Neuronal stem cell (in vitro differentiated cells): ENCODE results near the gene DTX3.

Source experiments
- DNase-seq: peaks from one replicate; pipeline ENCODE4 v3.0.0-alpha.2; 2013; ENCODE audit warnings: low spot score
- H2AFZ ChIP-seq: one replicate; pipeline ENCODE4 v1.6.1; 2013; ENCODE audit warnings: mild to moderate bottlenecking, low read length, inconsistent platforms
- H2AK5ac ChIP-seq: 2 replicates; pipeline ENCODE4 v1.6.1; 2013; ENCODE audit warnings: low read depth, mild to moderate bottlenecking, inconsistent platforms, low read length, moderate library complexity, mixed read lengths
- H2BK120ac ChIP-seq: 2 replicates; pipeline ENCODE4 v1.6.1; 2013; ENCODE audit warnings: low read depth, mild to moderate bottlenecking, inconsistent platforms, low read length, moderate library complexity, mixed read lengths
- H2BK12ac ChIP-seq: one replicate; pipeline ENCODE4 v1.6.1; 2013; ENCODE audit warnings: low read length, inconsistent platforms
- H2BK15ac ChIP-seq: 2 replicates; pipeline ENCODE4 v1.6.1; 2013; ENCODE audit warnings: mild to moderate bottlenecking, low read length, inconsistent platforms, mixed read lengths
- H2BK5ac ChIP-seq: one replicate; pipeline ENCODE4 v1.6.1; 2013; ENCODE audit warnings: inconsistent platforms, mild to moderate bottlenecking, low read length, moderate library complexity
- H3K14ac ChIP-seq: one replicate; pipeline ENCODE4 v1.6.1; 2013; ENCODE audit warnings: low read length, inconsistent platforms
- H3K18ac ChIP-seq: 2 replicates; pipeline ENCODE4 v1.6.1; 2013; ENCODE audit warnings: low read length, inconsistent platforms
- H3K23ac ChIP-seq: 2 replicates; pipeline ENCODE4 v1.6.1; 2013; ENCODE audit warnings: low read depth, mild to moderate bottlenecking, mixed read lengths, low read length, inconsistent platforms; ENCODE audit not compliant: poor library complexity
- H3K27ac ChIP-seq: replicated peaks from 3 replicates; pipeline ENCODE4 v1.5.1; 2013; ENCODE audit warnings: low read length, inconsistent platforms
- H3K27me3 ChIP-seq, 3 experiments: 2 replicates each; pipeline ENCODE4 v1.6.1; 2013; ENCODE audit warnings: low read length in 3 of 3, mild to moderate bottlenecking in 2 of 3, inconsistent platforms in 1 of 3, low read depth in 1 of 3, mixed read lengths in 1 of 3, moderate library complexity in 1 of 3; ENCODE audit not compliant: control insufficient read depth in 3 of 3, insufficient read depth in 3 of 3
- H3K36me3 ChIP-seq, 2 donors: replicated peaks in 1 of 2; 2 replicates each; pipeline ENCODE4 v1.6.1; 2013; ENCODE audit warnings: low read length in 2 of 2; ENCODE audit not compliant: control insufficient read depth in 2 of 2, insufficient read depth in 2 of 2
- H3K4ac ChIP-seq: 2 replicates; pipeline ENCODE4 v1.6.1; 2013; ENCODE audit warnings: inconsistent platforms, mild to moderate bottlenecking, low read length, moderate library complexity
- H3K4me1 ChIP-seq, 2 donors: 1 replicate in 1 of 2; 2 replicates in 1 of 2; pipeline ENCODE4 v1.6.1; 2013; ENCODE audit warnings: low read length in 2 of 2, low read depth in 1 of 2; ENCODE audit not compliant: control insufficient read depth in 2 of 2, insufficient read depth in 1 of 2
- H3K4me2 ChIP-seq: one replicate; pipeline ENCODE4 v1.6.1; 2013; ENCODE audit warnings: mild to moderate bottlenecking, low read length, inconsistent platforms; ENCODE audit not compliant: insufficient read depth, poor library complexity, severe bottlenecking
- H3K4me3 ChIP-seq, 2 donors: 2 replicates each; pipeline ENCODE4 v1.5.1; 2013; ENCODE audit warnings: low read length in 2 of 2, mild to moderate bottlenecking in 2 of 2, inconsistent platforms in 1 of 2, moderate library complexity in 1 of 2
- H3K79me1 ChIP-seq: one replicate; pipeline ENCODE4 v1.6.1; 2013; ENCODE audit warnings: low read depth, mild to moderate bottlenecking, inconsistent platforms, low read length, moderate library complexity
- H3K9ac ChIP-seq: one replicate; pipeline ENCODE4 v1.6.1; 2013; ENCODE audit warnings: mild to moderate bottlenecking, low read depth, low read length, inconsistent platforms; ENCODE audit not compliant: poor library complexity
- H3K9me3 ChIP-seq, 2 donors: replicated peaks in 1 of 2; 2 replicates each; pipeline versions ENCODE3 to v1.6.1; 2013; ENCODE audit warnings: low read length in 2 of 2, mild to moderate bottlenecking in 2 of 2, inconsistent platforms in 1 of 2, low read depth in 1 of 2, mixed read lengths in 1 of 2, moderate library complexity in 1 of 2; ENCODE audit not compliant: control insufficient read depth in 2 of 2, insufficient read depth in 1 of 2
- H4K8ac ChIP-seq: one replicate; pipeline ENCODE4 v1.6.1; 2013; ENCODE audit warnings: low read depth, mild to moderate bottlenecking, inconsistent platforms, low read length, moderate library complexity
- H4K91ac ChIP-seq: one replicate; pipeline ENCODE4 v1.6.1; 2013; ENCODE audit warnings: low read length, low read depth, mild to moderate bottlenecking, inconsistent platforms; ENCODE audit not compliant: poor library complexity
- WGBS, 2 donors: extraction: QIAGEN DNeasy Blood & Tissue Kit; methylation state at CpG; one replicate each; pipeline ENCODE4 v1.1.7; 2013; ENCODE audit warnings: missing lambda C conversion rate in 2 of 2, mixed read lengths in 1 of 2; ENCODE audit not compliant: insufficient read length in 2 of 2, insufficient replicate concordance in 1 of 2; ENCODE audit errors: extremely low coverage in 2 of 2; 5-methylcytosine and 5-hydroxymethylcytosine counted together

Gene DTX3

GRCh38 chr12:57625261-57626032, 20.8 kb downstream of the DTX3 start:
- Histone ChIP-seq H2BK15ac (no peak overlapping the region), H3K27ac (no peak overlapping the region), H2BK12ac (no peak overlapping the region), H3K14ac (no peak overlapping the region), H3K18ac (no peak overlapping the region), H3K36me3 (peaks cover 0 to 58% of the 10 kb centered on the region in 2 donors), H3K9me3 (peaks cover 0 to 3% of the 10 kb centered on the region in 2 donors), H3K4me1 (peaks cover 1 to 13% of the 10 kb centered on the region in 2 donors), H2BK120ac (no peak overlapping the region), H2AK5ac (peak overlapping the region; percentile 16), H3K27me3 (peaks cover 0 to 96% (median 45%) of the 10 kb centered on the region in 3 experiments), H3K9ac (peak overlapping the region; percentile 14), H3K23ac (no peak overlapping the region), H4K8ac (no peak overlapping the region), H3K4me3 (no peak overlapping the region), H4K91ac (no peak overlapping the region), H3K4me2 (no peak overlapping the region), H2BK5ac (no peak overlapping the region), H3K79me1 (peaks cover 1% of the 10 kb centered on the region), H2AFZ (no peak overlapping the region), H3K4ac (no peak overlapping the region)
- WGBS, 2 donors, result no CpG with 5 or more reads among the region's 12 CpGs
- no peak for DNase-seq

GRCh38 chr12:57626111-57626920, 21.7 kb downstream of the DTX3 start:
- H3K4me3 ChIP-seq, result no peak overlapping the region
- no peak overlapping the region for H2BK15ac ChIP-seq
- peaks cover 0 to 3% of the 10 kb centered on the region in 2 donors for H3K9me3 ChIP-seq
- no CpG with 5 or more reads among the region's 13 CpGs for WGBS, 2 donors
- H4K8ac ChIP-seq, result no peak overlapping the region
- H3K14ac ChIP-seq, result no peak overlapping the region
- H3K79me1 ChIP-seq, result peaks cover 1% of the 10 kb centered on the region
- H2AFZ ChIP-seq, result no peak overlapping the region
- peaks cover 0 to 61% of the 10 kb centered on the region in 2 donors for H3K36me3 ChIP-seq
- H2BK120ac ChIP-seq, result no peak overlapping the region
- H3K4ac ChIP-seq, result no peak overlapping the region
- H4K91ac ChIP-seq, result no peak overlapping the region
- no peak overlapping the region for H3K18ac ChIP-seq
- H2BK12ac ChIP-seq, result no peak overlapping the region
- no peak overlapping the region for H3K27ac ChIP-seq
- no peak overlapping the region for H3K9ac ChIP-seq
- H3K27me3 ChIP-seq, result peaks cover 0 to 96% (median 39%) of the 10 kb centered on the region in 3 experiments
- no peak overlapping the region for H2BK5ac ChIP-seq
- H3K23ac ChIP-seq, result no peak overlapping the region
- no peak overlapping the region for H3K4me2 ChIP-seq
- no peak overlapping the region for H2AK5ac ChIP-seq
- peaks cover 8 to 13% of the 10 kb centered on the region in 2 donors for H3K4me1 ChIP-seq
- DNase-seq, result no peak

DNA sequence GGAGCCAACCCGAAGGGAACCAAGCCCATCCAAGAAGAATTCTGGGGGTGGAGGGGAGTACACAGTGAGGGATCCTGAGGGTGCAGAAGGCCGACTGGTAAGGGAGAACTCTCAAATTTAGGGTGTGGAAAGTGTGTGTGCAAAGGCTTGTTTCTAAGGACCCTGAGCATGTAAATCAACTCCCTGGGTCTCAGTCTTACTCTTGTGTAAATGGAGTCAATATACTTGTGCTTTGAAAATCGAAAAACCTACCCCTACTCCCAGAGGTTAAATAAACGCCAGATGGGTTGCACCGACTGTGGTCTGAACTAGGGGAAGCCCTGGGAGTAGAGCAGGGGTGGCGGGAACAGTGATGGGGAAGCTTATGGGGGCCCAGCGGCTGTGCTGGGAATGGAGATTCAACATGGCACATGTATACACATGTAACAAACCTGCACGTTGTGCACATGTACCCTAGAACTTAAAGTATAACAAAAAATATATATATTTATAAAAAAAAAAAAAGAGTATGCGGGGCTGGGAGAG, 22.4 kb downstream of the DTX3 start:
- Histone ChIP-seq H4K91ac (no peak overlapping the region), H2BK15ac (no peak overlapping the region), H3K27ac (no peak overlapping the region), H2BK5ac (no peak overlapping the region), H3K4ac (no peak overlapping the region), H3K27me3 (peaks cover 0 to 96% (median 39%) of the 10 kb centered on the region in 3 experiments), H2AFZ (no peak overlapping the region), H4K8ac (no peak overlapping the region), H3K14ac (no peak overlapping the region), H2BK120ac (no peak overlapping the region), H3K4me1 (peaks cover 8 to 14% of the 10 kb centered on the region in 2 donors), H3K36me3 (peaks cover 0 to 61% of the 10 kb centered on the region in 2 donors), H3K79me1 (peaks cover 1% of the 10 kb centered on the region), H3K4me3 (no peak overlapping the region), H3K18ac (no peak overlapping the region), H3K9ac (no peak overlapping the region), H2BK12ac (no peak overlapping the region), H2AK5ac (no peak overlapping the region), H3K23ac (no peak overlapping the region), H3K9me3 (peaks cover 0 to 3% of the 10 kb centered on the region in 2 donors), H3K4me2 (no peak overlapping the region)
- DNase-seq, result no peak
- WGBS, 2 donors, result no CpG with 5 or more reads among the region's 9 CpGs
